CD4-positive, alpha-beta T cell (primary cell): Measurements from ENCODE around the gene GRIA3. TPM values are rescaled to one million over a fixed set of nuclear protein-coding genes. Genes with fewer than 3 reads are reported as not detected.

Source experiments
- ATAC-seq: fragments of 200-7000 bp; cut with Tn5 transposase; one replicate; pipeline ENCODE4 v1.10.0; 2022; ENCODE audit warnings: mild to moderate bottlenecking; ENCODE audit not compliant: poor library complexity
- CTCF ChIA-PET: fragments of 350-600 bp; sonication (Branson Sonifier 250); formaldehyde crosslinking; loops from one replicate; lab custom pipeline; 2021; ENCODE audit warnings: antibody characterized with exemption, inconsistent platforms; lab: Charles Lee
- POLR2A ChIA-PET: fragments of 350-600 bp; sonication (Branson Sonifier 250); formaldehyde crosslinking; loops from one replicate; lab custom pipeline; 2021; ENCODE audit warnings: antibody characterized with exemption, inconsistent platforms; lab: Charles Lee
- DNase-seq, 14 experiments: peaks; one replicate each; pipeline ENCODE4 v3.0.0-alpha.2; 2013 to 2020; ENCODE audit warnings: mixed read lengths in 2 of 14
- H3K27ac ChIP-seq, 2 donors: one replicate each; pipeline versions ENCODE4 v1.5.1 to v1.7.0; 2013; ENCODE audit warnings: low read length in 2 of 2, low read depth in 1 of 2, mild to moderate bottlenecking in 1 of 2
- H3K27me3 ChIP-seq, 2 experiments: 1 replicate in 1 of 2; 2 replicates in 1 of 2; pipeline versions ENCODE4 v1.6.1 to v1.7.0; 2013; ENCODE audit warnings: low read length in 2 of 2, control low read depth in 1 of 2, mild to moderate bottlenecking in 1 of 2, moderate library complexity in 1 of 2; ENCODE audit not compliant: insufficient read depth in 2 of 2, control insufficient read depth in 1 of 2
- H3K36me3 ChIP-seq: one replicate; pipeline ENCODE4 v1.6.1; 2013; ENCODE audit warnings: low read length, control low read depth; ENCODE audit not compliant: insufficient read depth
- H3K4me1 ChIP-seq: one replicate; pipeline ENCODE4 v1.6.1; 2013; ENCODE audit warnings: low read length, control low read depth; ENCODE audit not compliant: insufficient read depth
- H3K4me3 ChIP-seq: one replicate; pipeline ENCODE4 v1.5.1; 2013; ENCODE audit warnings: mild to moderate bottlenecking, low read length, moderate library complexity
- H3K9me3 ChIP-seq, 2 experiments: 1 replicate in 1 of 2; 2 replicates in 1 of 2; pipeline versions ENCODE4 v1.6.1 to v1.7.0; 2013; ENCODE audit warnings: low read length in 2 of 2, mild to moderate bottlenecking in 2 of 2, control low read depth in 1 of 2, moderate library complexity in 1 of 2; ENCODE audit not compliant: control insufficient read depth in 1 of 2, insufficient read depth in 1 of 2
- H3K27ac Mint-ChIP-seq: one replicate; pipeline ENCODE4 v1.8.0; 2020; ENCODE audit warnings: mixed read lengths
- H3K27me3 Mint-ChIP-seq: one replicate; pipeline ENCODE4 v1.8.0; 2021; ENCODE audit warnings: mixed read lengths
- H3K36me3 Mint-ChIP-seq: one replicate; pipeline ENCODE4 v1.8.0; 2021; ENCODE audit warnings: low read depth, mixed read lengths
- H3K4me1 Mint-ChIP-seq: one replicate; pipeline ENCODE4 v1.8.0; 2021; ENCODE audit warnings: low read depth, mixed read lengths
- H3K4me3 Mint-ChIP-seq: one replicate; pipeline ENCODE4 v1.8.0; 2020; ENCODE audit warnings: mild to moderate bottlenecking, mixed read lengths
- H3K9me3 Mint-ChIP-seq: one replicate; pipeline ENCODE4 v1.8.0; 2020; ENCODE audit warnings: mixed read lengths
- CTCF ChIP-seq: fragments of 200-600 bp; IDR thresholded peaks from one replicate; pipeline ENCODE4 v1.8.0; 2022; ENCODE audit warnings: antibody characterized with exemption, mild to moderate bottlenecking
- intact Hi-C, 2 experiments: fragments of 100-400 bp; cut with DNase I in 1 of 2; cut with micrococcal nuclease in 1 of 2; formaldehyde crosslinking; loops; one replicate each; pipeline versions ENCODE4 v1.15.1 to v1.9.0; 2023 to 2025; cut with DNase I, micrococcal nuclease
- total RNA-seq, 174 experiments: library from RNA in 2 of 174; stranded (reverse) in 2 of 174; gene quantifications; one replicate each; pipeline ENCODE4 v1.2.3 and lab custom pipeline; 2021 to 2026

The GRIA3 gene
- total RNA-seq, 2 experiments from 2014 or later = not detected

GRCh38 chrX:123181233-123181914 lies 2.7 kb upstream of the GRIA3 start:
- Mint-ChIP-seq H3K27ac (no peak overlapping the region), H3K36me3 (no peaks in the 10 kb centered on the region), H3K4me1 (no peaks in the 10 kb centered on the region), H3K4me3 (no peak overlapping the region), H3K9me3 (no peaks in the 10 kb centered on the region), H3K27me3 (peaks cover 40% of the 10 kb centered on the region)
- ChIA-PET POLR2A (no interaction called here), CTCF (no interaction called here)
- TF ChIP-seq CTCF = no peak
- H3K9me3 ChIP-seq = peaks cover 0 to 12% of the 10 kb centered on the region in 2 experiments
- H3K4me1 ChIP-seq = no peaks in the 10 kb centered on the region
- H3K27me3 ChIP-seq = peaks cover 9 to 17% of the 10 kb centered on the region in 2 experiments
- no peak for ATAC-seq
- H3K4me3 ChIP-seq = no peak overlapping the region
- no peak overlapping the region for H3K27ac ChIP-seq
- H3K36me3 ChIP-seq = no peaks in the 10 kb centered on the region
- no peak for DNase-seq
- intact Hi-C loops = no loop called here

- H3K27me3 ChIP-seq = peaks cover 11 to 17% of the 10 kb centered on the region in 2 experiments
- ChIA-PET CTCF (no interaction called here), POLR2A (no interaction called here)
- DNase-seq (peak in 1 of 14 experiments; percentile 3), ATAC-seq (no peak)
- H3K27me3 Mint-ChIP-seq = peaks cover 67% of the 10 kb centered on the region
- no peaks in the 10 kb centered on the region for H3K36me3 Mint-ChIP-seq
- no peak overlapping the region for H3K27ac ChIP-seq
- H3K9me3 ChIP-seq = peaks cover 0 to 12% of the 10 kb centered on the region in 2 experiments
- no peak for TF ChIP-seq CTCF
- H3K4me1 ChIP-seq = no peaks in the 10 kb centered on the region
- no peaks in the 10 kb centered on the region for H3K4me1 Mint-ChIP-seq
- H3K4me3 Mint-ChIP-seq = no peak overlapping the region
- no peaks in the 10 kb centered on the region for H3K36me3 ChIP-seq
- no peak overlapping the region for H3K27ac Mint-ChIP-seq
- H3K4me3 ChIP-seq = no peak overlapping the region
- intact Hi-C loops = no loop called here
- H3K9me3 Mint-ChIP-seq = no peaks in the 10 kb centered on the region
Observed at GRCh38 chrX:123184866-123185276, 793 bp downstream of the GRIA3 start.

GRCh38 chrX:123185721-123186120 lies 1.6 kb downstream of the GRIA3 start:
- Histone ChIP-seq H3K27ac (no peak overlapping the region), H3K4me1 (no peaks in the 10 kb centered on the region), H3K9me3 (peaks cover 0 to 12% of the 10 kb centered on the region in 2 experiments), H3K36me3 (no peaks in the 10 kb centered on the region), H3K4me3 (no peak overlapping the region), H3K27me3 (peaks cover 11 to 17% of the 10 kb centered on the region in 2 experiments)
- no peak for DNase-seq
- ATAC-seq = no peak
- no peaks in the 10 kb centered on the region for H3K9me3 Mint-ChIP-seq
- no peak for TF ChIP-seq CTCF
- H3K27ac Mint-ChIP-seq = no peak overlapping the region
- CTCF ChIA-PET = no interaction called here
- peak overlapping the region; percentile 45 for H3K4me3 Mint-ChIP-seq
- no peaks in the 10 kb centered on the region for H3K4me1 Mint-ChIP-seq
- POLR2A ChIA-PET = no interaction called here
- intact Hi-C loops = no loop called here
- H3K27me3 Mint-ChIP-seq = peaks cover 67% of the 10 kb centered on the region
- H3K36me3 Mint-ChIP-seq = no peaks in the 10 kb centered on the region
